GM04503 (cell line): Measurements from ENCODE around the gene THSD4.
"Not testable (repeated sequence)": the region's sequence is repeated elsewhere in the genome, so short reads cannot be mapped to it uniquely, and the experiment has no call there.

Experiments
- DNase-seq: peaks from one replicate; pipeline ENCODE4 v3.0.0-alpha.2; 2012; ENCODE audit warnings: low read depth

Gene THSD4

GRCh38 chr15:71658827-71659729, 543.8 kb downstream of the THSD4 start:
- DNase-seq: no peak

DNA sequence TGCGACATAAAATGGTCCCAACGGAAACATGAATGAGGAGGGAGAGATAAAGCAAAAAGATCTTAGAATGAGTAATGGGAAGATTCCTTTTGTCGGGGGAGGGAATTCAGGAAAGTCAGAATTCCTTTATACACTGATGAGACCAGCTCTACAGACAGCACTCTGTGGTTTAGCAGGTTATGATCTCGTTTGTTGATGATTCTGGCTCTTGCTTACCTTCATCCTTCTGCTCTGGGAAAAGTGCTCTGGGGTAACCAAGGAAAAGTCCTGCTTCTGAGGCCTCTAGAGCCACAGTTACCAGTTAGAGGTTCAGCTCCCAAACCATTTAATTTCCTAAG, 544.4 kb downstream of the THSD4 start:
- no peak for DNase-seq

DNA sequence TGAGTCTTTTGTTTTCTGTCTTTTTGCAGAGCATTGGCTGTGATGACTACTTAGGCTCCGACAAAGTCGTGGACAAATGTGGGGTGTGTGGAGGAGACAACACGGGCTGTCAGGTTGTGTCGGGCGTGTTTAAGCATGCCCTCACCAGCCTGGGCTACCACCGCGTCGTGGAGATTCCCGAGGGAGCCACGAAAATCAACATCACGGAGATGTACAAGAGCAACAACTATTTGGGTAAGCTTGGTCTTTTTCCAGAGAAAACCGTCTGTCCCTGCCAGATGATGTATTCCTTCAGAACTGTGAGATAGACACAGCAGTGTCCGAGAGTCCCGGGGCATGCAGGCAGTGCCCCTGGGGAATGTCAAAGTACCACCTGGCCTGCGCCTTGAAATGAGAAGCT, 545.2 kb downstream of the THSD4 start:
- DNase-seq: no peak

DNA sequence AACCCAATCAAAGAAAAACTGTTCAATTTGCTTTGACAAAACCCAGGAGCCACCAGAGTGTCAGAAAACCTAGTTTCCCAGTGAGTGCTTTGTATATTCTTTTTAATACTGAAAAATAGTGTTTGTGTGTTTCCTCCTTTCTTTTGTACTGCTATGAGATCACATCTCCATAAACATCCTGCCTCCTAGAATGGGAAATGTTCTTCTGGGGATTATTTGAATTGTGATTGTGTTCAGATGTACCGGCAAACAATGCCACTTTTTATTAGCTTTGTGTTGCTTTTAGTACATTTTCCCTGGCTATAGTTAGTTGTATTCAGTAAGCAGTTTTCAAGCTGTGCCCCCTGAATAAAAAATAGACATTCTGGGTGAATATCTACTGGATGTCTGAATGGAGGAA, 547.0 kb downstream of the THSD4 start:
- no peak for DNase-seq

DNA sequence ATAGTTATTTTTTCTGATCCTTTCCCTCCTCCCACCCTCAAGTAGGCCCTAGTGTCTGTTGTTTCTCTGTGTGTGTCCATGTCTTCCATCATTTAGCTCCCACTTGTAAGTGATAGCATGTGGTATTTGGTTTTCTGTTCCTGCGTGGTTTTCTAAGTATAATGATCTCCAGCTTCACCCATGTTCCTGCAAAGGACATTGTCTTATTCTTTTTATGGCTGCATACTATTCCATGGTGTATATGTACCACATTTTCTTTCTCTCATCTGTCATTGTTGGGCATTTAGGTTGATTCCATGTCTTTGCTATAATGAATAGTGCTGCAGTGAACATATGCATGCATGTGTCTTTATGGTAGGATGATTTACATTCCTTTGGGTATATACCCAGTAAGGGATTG, 549.4 kb downstream of the THSD4 start:
- no peak for DNase-seq

- no peak for DNase-seq
These were observed 551.7 kb downstream of the THSD4 start for GRCh38 chr15:71666763-71667620.

DNA sequence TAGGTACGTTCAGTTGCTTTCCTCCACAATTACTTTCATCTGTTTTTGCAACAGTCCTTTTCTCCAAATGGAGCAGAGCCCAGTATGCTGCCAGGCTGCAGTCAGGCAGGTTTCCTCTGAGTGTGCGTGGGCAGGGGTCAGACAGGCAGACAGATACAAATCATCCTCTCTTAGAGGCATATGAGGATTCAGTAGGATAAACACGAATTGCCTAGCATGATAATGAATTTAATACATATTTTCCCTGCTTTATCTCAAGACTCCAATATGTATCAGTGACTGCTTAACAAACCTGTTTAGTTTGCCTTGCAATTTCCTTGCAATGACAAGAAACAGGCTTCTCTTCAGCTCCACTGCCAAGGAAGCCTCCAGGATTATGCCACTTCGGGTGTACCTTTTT, 554.4 kb downstream of the THSD4 start:
- no peak for DNase-seq

GRCh38 chr15:71670222-71670621, 555.0 kb downstream of the THSD4 start:
- DNase-seq: not testable (repeated sequence)

DNA sequence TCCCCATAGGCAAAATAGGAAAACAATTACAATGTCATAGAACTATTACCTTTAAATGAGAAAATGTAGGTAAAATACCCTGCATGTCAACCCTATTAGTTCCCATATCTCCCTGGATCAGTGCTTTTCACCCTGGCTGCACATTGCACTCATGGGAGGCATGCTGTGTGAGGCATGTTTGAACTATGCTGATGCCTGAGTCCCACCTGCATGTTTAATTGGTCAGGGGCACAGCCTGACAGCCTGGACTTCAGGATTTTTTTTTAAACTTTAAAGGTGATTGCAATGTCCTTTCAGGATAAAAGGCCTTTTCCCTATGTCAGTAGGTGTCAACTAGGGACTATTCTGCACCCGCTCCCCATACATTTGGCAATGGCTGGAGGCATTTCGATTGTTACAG, 559.1 kb downstream of the THSD4 start:
- DNase-seq: no peak

DNA sequence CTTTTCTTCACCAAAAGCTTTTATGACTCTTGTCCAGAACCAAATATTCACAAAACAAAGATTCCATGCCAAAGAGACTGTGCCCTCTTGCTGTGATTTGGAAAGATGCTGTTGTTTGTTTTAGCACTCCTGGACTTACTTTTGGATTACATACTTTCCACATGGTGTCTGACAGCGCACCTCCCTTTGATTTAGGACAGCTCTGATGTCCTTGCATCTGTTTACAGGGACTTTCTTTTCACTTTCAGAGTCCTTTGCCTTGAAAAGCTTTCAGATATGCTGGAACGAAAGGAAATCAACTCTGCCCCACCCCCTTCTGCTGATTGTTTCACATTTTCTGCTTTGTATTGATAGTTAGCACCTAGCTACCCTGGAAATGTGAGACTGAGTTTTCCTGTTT, 562.1 kb downstream of the THSD4 start:
- no peak for DNase-seq

DNA sequence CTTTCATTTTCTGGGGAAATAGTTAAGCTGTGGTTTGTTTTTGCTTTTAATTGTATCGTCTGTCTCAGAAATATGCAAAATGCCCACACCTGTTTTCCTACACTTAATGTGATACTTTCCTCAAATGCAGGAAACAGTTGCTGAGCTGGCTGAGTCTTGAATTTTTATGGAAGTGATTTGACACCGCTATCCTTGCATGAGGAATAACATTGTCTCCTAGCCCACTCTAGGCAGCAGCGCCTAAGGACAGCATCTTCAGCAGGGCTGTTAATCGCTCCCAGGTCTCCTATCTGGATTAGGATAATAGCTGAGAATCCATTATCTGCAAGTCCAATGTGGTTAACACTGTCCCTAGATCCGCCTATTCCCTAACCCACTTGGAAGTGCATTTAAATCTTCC, 562.5 kb downstream of the THSD4 start:
- DNase-seq: no peak

DNA sequence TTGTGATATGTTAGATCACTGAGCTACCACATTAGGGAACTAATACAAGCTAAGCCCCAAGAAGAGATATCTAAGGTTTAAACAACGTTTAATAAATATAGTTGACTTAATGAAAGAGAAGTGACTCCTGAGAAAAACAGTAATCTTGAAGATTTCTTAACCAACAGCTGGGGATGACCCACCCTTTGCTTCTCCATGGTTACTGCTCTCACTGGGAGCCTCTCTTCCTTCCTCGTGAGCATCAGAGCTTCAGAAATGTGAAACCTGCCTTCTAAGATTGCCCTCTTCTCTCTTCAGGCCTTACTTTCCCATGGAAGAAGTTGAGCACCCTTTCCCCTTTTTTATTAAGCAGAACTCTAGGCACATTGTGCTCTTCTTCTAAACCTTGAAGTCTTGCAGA, 562.9 kb downstream of the THSD4 start:
- no peak for DNase-seq

- DNase-seq: no peak
These were observed 563.3 kb downstream of the THSD4 start for GRCh38 chr15:71678605-71679004.

DNA sequence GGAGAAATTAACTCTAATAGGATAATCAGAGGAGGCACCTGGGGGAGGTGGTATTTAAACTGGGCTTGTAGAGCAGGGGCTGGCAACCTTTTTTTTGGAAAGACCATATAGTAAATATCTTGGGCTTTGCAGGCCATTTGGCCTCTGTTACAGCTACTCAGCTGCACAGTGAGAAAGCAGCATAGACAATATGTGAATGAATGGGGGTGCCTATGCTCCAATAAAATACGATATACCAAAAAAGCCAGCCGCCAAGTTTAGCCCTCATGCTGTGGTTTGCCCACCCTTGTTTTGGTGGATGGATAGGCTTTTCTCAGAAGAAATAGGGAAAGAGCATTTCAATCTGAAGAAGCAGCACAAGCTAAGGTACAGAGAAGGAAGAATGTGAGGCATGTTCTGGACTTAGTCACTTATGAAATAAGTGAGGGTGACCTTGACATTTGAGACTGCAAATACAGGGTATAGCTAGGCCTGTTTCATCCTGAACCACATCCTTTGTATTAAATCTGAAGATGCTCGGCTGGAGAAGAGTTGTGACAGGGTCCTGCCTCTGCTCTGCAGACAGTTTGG, 564.0 kb downstream of the THSD4 start:
- no peak for DNase-seq

DNA sequence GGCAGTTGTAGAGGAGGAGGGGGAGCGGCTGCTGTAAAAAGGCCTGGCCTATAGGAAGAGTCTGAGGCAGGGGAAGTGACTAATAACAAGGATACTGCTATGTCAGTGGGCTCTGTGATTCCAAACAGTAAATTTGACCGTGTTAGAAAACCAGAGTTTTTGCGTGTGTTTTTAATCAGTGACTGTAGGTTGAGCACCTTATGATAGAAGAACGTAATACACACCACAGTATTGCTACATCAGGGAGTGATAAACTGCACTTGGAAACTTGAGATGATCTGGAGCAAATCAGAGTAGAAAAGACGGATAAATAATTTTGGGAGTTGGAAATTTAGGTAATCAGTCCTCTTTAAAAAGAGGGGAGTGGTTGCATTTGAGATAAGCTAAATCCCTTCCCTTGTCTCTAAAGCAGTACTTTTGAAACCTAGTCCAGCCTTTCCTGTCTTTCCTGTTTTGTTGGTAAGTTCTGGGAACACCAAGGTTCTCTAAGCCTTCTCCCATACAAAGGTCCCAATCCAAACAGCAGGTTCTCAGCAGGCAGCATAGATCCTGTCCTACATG, 564.6 kb downstream of the THSD4 start:
- DNase-seq: no peak

- no peak for DNase-seq
These were observed 566.7 kb downstream of the THSD4 start for GRCh38 chr15:71682001-71682400.

GRCh38 chr15:71683411-71684274, 568.4 kb downstream of the THSD4 start:
- DNase-seq: no peak

DNA sequence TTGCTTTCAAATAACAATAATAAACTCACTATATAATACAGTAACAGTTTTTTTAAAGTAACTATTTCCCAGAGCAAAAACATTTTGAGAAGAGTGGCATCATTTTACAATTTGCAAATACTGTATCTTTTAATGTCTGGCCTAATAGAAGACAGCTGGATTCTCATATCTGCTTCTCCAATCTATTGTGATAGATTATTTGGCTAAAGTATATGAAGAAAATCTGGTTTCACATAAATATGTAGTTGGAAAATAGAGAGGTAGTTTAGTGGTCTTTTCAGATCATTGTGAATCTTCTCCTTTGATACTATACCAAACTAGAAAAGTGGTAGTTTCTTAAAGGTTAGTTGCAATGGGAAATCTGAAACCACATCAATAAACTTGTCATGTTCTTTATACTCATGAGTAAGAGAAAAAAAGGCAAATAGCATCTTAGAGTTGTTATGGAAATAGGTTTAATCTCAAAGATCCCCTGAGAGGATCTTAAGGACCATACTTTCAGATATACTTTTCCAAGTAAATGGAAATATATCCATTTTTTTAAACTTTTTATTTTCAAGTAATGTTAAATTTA, 570.2 kb downstream of the THSD4 start:
- DNase-seq: no peak

DNA sequence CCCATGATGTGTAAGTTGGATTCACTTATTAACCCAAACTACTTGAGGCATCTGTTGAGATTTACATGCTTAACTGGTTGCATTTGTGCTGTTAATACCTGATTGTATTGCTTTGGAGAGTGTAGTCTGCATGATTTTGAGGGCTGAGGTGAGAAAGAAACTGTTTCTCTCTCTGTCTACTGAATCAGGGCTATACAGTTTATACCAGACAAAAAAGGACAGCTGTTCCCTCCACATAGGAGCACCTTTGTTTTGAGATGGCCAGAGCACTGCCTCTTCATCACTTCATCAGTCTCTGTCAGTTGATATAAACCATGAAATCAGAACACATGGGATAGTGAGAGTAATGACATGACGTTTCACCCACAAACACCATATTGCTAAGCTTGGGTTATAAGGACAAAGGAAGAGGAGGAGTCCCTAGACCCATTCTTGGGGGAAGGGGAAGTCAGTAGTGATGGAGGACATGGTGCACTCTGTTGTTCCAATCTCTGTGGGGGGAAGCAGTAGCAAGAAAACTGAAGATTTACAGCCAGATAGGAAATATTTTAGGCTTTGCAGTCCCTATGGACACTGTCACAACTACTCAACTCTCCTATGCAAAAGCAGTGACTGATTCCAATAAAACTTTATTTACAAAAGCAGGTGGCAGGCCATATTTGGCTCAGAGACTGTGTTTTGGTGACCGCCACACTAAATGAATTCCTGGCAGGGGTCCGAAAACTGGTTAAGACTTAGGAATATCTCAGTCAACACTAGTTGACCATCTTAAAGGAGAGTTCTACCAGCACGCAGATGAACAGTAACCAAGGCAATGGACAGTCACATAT, 571.2 kb downstream of the THSD4 start:
- no peak for DNase-seq

- no peak for DNase-seq
These were observed 572.7 kb downstream of the THSD4 start for GRCh38 chr15:71687902-71688508.
